Measurements from ENCODE around the gene GRK3.

DNA sequence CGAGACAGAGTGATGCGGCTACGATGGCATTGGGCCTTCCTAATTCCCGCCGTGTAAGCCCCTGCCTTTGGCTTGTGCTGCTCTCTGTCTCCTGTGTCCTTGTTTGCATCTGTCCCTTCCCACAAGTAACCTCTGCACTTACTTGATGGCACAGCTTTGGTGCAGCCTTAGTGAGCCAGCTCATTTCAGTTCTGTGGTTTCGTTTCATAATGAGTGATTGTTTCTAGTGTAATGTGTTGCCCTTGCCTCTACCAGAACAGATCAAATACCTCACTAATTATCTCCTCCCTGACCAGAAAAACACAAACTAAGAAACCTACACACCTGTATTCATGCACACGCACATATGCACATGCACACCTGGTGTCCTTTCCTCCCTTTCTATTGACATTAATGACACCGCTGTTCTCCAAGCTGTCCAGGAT lies 58.8 kb downstream of the GRK3 start:
- TF ChIP-seq, protein P1, sequence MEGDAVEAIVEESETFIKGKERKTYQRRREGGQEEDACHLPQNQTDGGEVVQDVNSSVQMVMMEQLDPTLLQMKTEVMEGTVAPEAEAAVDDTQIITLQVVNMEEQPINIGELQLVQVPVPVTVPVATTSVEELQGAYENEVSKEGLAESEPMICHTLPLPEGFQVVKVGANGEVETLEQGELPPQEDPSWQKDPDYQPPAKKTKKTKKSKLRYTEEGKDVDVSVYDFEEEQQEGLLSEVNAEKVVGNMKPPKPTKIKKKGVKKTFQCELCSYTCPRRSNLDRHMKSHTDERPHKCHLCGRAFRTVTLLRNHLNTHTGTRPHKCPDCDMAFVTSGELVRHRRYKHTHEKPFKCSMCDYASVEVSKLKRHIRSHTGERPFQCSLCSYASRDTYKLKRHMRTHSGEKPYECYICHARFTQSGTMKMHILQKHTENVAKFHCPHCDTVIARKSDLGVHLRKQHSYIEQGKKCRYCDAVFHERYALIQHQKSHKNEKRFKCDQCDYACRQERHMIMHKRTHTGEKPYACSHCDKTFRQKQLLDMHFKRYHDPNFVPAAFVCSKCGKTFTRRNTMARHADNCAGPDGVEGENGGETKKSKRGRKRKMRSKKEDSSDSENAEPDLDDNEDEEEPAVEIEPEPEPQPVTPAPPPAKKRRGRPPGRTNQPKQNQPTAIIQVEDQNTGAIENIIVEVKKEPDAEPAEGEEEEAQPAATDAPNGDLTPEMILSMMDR (IDR thresholded peaks at IDR 0.05): no peak
- TF ChIP-seq POLR2A (IDR thresholded peaks at IDR 0.05): no peak
